ENCODE measurements around the gene CCR8.

Gene CCR8

GRCh38 chr3:39329493-39329892 is at the start of gene CCR8:
TSS of gene CCR8 (plus strand) at chr3:39329709. CDS start at chr3:39332332, 2,623 bp downstream.
- no peak for DNase-seq

DNA sequence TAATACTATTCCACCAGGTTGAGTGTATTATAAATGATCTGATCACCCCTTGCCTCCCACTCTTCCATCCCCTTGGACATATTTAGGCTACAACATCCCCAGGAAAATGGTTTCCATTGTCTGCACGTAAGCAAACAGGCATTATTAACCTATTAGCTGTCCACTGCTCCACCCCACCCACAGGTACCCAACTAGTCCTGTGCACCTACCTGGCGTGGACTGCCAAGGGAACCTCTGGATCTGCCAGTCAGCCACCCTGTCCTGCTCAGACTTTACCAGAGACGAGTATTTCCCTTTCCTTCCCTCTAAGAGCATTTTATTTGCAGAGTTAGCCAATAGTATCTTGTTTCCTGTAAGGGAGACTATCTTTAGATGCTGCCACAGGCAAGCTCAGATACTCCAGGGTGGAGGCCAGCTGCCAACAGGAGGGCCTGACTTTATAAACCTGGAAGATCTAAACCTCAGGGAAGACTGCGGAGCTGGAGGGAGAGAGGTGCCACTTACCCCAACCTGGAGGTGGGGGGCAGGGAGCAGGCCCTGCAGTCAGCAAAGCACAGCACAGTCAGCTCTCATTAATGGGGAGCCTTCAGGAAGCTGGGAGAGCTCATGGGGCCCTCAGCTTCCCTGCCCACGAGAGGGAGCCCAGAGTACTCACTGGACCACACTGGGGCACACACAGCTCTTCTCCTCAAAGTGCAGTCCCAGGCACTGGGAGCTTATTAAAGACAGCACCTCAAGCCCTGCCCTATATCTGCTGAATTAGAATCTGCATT is 49.6 kb upstream of the CCR8 start, which contains the start of gene CX3CR1:
Gene CX3CR1 (minus strand): TSS at position 292 of the 773 bp plus-strand sequence. CDS start 13,527 bp downstream, outside the sequence.
- no peak for DNase-seq

DNA sequence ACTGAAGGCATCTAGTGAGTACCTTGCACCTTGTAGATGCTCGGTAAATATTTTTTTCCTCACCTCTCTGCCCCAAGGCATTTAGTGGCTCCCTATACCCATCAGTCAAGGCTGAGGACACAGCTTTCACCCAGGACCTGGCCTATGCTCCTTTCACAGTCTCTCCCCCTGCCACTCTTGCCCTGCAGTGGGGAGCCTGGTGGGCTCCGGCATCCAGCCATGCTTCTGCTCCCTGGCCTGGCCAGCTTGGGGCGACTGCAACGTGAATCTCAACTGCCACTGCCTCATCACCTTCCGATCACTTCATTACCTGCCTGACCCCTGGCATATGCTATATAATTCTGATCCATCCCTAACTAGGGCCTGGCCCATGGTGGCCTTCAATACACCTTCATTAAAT is 48.9 kb upstream of the CCR8 start:
- no peak for DNase-seq

GRCh38 chr3:39281533-39281932 is 48.0 kb upstream of the CCR8 start:
- DNase-seq = no peak

GRCh38 chr3:39282057-39282456 is 47.5 kb upstream of the CCR8 start:
- no peak for DNase-seq

DNA sequence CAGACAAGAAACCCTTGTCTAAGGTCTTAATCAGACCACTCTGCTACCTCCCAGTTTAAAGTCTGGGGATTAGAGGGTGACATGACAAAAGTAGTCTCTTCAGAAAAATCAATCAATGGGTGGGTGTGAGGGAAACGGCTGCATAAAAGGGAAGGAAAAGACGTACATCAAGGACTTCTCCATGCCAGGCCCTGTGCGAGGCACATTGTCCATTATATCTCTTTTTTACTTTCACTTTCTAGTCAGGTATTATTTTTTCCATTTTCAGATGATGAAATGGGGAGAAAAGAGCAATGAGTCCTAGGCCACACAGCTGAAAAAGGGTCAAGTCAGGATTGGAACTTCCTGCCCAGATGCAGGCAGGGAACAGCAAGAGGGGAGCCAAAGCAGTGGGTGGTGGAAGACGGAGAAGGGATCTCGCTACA is 45.0 kb upstream of the CCR8 start:
- no peak for DNase-seq

- DNase-seq = no peak
Measured at GRCh38 chr3:39285332-39285731, 44.2 kb upstream of the CCR8 start.

DNA sequence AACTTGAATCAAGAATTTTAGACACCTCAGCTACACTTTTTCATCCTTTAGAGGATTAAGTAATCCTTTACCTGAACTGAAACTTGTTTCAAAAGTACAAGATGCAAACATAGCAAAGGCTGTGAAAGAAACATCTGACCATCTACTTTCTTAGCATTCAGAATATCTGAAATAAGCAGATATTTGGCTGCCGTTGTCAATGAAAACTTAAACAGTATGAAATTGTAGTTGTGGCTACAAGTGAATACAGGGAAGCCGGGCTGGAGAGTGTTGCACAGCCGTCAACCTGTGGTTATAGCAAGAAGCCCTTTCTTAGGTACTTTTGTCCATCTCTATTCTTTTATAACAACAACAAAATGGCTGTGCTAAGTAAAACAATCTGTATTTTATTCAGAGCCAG is 42.7 kb upstream of the CCR8 start:
- no peak for DNase-seq

DNA sequence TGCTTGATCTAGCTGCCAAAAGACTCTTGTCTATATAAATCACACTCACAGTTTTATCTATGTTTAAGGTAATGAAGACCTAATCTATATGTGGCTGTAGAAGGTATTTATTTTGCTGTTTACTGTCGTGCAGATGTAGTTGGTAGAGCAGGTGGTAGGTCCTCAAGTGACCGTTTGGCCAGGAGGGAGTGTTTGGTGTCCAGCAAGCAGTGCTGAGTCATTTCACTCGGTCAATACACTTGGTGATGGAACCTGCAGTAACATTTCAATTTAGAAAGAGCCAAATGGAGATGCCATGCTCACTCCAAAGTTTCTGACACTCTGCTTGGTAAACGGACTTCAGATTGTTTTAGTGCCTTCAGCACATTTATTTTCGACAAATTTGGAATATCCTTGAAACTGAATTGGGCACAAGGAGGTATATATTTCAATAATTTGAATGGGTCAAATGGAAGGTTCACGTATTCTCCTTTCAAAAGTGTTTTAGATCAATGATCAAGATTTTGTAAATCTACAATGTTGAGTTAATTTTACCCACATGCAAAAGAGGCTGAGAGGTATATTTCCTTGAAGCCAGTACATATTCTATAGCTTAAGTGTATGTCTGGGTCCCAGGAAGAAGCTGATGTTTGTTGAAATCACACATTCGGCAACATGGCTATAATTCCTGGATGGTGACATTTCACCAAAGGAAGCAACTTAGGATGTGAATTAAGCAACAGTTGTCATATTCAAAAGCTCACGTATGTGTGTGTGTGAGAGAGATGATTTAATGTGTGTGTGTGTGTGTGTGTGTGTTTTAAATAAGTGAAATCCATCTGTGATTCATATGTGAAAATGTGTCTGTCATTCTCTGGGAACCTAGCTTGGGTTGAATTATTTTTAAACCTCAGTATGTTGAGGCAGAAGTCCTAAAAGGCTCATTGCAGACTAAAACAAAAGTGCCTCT is 42.0 kb upstream of the CCR8 start:
- no peak for DNase-seq

GRCh38 chr3:39288300-39288808 is 41.2 kb upstream of the CCR8 start:
- peak; percentile 92 for DNase-seq

GRCh38 chr3:39289107-39289506 is 40.4 kb upstream of the CCR8 start:
- no peak for DNase-seq

GRCh38 chr3:39290255-39290654 is 39.3 kb upstream of the CCR8 start:
- DNase-seq = no peak

DNA sequence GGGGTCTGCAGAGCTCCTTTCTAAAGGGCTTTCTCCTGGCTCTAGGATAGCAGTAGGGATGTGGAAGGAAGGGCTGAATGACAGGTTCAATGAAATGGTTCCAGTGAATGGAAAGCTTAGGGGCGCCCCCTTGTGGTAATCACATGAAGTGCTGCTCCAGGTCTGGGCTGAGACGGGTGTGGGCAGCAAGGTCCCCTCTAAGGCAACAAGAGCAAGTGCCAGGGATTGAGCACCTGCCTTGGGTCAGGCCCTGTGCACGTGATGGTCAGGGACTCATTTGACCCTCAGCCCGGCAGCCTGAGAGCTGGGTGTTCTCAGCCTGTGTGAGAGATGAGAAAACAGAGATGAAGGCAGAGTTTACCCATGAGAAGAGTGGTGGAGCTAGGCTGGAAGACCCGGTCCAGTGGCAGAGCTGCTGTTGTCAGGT is 37.6 kb upstream of the CCR8 start:
- peak; percentile 88 for DNase-seq

DNA sequence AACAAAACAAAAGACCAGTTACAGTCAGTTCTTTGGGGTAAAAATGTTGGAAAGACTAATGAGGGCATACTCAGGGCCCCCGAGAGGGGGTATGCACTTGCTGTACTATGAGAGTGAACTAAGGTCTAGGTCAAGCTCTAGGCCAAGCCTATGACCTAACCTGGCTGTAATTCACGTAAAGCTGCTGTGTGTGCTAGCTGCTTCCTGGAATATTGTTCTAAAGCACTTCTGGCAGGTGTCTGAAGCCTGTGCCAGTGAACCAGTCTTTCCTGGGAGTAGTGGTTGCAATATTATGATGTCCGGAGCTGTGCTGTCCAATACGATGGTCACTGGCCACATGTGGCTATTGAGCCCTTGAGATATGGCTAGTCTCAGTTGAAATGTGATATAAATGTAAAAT is 36.5 kb upstream of the CCR8 start:
- DNase-seq = no peak

DNA sequence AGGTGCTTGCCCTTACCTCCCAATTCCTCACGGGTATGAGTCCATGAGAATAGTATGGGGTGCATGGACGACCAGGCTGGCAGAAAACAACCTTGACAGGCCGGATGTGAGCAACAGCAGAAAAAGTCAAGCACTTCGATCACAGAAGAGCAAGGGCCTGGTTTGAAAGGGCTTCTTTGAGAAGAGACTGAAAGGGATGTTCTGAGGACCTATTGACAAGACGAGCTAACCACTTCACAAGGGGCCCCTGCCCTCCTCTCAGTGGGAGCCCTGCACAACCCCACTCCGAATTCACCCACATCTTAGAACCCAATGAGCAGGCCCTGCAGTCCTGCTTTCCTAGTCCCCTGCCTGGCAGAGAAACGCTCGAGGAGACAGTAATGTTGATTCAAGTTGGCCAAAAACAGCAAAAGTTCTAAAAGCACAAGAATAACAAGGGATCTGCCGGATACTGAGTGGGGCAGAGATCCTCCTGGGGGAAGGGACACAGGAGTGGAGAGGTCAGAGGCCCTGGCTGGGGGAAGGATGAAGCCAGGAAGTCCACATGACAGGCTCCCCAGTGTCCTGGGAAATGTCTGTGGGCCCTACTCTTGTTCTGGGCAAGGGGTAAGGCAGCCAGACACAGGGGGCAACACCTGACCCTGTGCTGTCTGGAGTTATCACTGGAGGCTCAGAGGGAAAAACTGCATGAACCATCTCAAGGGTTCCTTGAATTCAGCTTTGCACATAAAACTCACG is 34.9 kb upstream of the CCR8 start:
- DNase-seq = no peak

DNA sequence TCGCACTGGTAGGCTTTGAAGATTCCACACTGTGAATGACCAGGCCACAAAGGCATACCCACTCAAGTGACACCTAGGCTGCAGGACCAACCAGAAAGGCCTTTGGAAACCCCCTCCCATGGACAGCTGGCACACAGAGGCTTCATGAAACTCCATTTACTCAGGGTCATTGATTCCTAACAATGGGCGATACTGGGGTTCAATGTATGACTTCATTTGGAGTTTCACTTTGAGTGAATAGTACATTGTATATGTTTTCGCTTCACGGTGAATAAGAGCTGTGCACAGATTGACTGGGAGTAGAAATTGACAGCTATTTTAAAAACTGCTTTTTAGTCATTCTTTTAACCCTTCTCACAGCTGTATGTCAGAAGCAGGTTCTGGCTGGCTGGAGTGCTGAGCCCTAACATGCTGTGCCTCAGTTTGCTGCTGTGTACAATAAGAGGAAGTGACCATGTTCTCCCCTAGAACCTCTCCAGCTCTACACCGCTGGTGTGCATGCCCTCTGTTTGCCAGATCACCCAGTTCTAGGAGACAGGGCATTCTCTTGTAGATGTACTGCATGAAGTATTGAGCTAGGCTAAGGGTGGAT is 34.2 kb upstream of the CCR8 start:
- DNase-seq = peak; percentile 63

GRCh38 chr3:39296197-39297077 is 33.1 kb upstream of the CCR8 start:
- DNase-seq = no peak

DNA sequence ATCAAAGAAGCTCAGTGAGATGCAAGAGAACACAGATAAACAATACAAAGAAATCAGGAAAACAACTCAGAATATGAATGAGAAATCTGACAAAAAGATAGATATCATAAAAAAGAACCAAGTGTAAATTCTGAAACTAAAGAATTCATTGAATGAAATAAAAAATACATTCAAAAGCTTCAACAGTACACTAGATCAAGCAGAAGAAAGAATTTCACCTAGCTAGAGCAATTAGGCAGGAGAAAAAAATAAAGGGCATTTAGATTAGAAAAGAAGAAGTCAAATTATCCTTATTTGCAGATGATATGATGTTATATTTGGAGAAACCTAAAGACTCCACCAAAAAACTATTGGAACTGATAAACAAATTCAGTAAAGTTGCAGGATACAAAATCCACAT is 30.2 kb upstream of the CCR8 start:
- no peak for DNase-seq

DNA sequence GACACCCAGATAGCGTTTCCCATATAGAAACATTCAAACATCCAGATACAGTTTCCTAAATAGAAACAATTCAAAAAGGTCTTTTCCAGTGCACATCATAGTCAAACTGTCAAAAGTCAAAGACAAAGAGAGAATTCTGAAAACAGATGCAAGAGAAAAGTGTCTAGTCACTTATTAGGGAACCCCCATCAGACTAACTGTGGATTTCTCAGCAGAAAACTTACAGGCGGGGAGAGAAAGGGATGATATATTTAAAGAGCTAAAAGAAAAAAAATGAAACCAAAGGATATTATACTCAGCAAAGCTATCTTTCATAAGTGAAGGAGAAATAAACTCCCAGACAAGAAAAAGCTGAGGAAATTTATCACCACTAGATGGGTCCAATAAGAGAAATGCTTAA is 27.3 kb upstream of the CCR8 start:
- DNase-seq = no peak

DNA sequence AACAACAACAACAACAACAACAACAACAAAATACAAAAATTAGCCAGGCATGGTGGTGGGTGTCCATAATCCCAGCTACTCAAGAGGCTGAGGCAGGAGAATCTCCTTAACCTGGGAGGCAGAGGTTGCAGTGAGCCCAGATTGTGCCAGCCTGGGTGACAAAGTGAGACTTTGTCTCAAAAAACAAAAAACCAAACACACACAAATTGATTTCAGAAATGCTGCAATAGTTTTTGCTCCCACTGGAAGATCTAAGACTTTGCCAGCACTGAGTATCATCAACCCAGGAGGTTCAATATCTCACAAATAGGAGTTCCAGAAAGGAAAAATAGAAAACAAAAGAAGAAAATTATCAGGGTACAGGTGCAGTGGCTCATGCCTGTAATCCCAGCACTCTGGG is 16.2 kb upstream of the CCR8 start:
- DNase-seq = no peak

DNA sequence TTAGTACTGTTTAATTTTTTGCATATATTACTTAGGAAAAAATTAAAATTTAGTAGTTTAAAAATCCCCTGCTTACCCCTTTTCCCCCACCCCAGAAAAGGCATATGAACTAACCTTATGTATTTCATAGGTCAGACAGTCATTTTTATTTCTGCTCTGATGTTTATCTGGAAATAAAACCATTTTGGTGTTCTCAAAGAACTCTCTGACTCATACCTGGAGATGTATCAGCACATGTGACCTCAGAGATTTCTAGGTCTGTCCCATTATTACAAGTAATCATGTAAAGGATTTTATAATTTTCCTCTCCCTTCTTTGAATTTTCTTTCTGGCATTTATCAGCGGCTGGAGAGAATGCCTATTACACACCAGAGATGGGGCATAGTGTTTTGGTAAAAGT is 14.1 kb upstream of the CCR8 start:
- no peak for DNase-seq
